Posterior cingulate gyrus (tissue), 11 donors: ENCODE results near the gene SYN1.
"Not testable (repeated sequence)": the region's sequence is repeated elsewhere in the genome, so short reads cannot be mapped to it uniquely, and the experiment has no call there.

Experiments
- DNase-seq, 10 donors: peaks; one replicate each; pipeline versions ENCODE4 v3.0.0 to v3.0.0-alpha.2; 2020 to 2021; ENCODE audit warnings: mixed read lengths in 3 of 10
- intact Hi-C: fragments of 100-400 bp; cut with DNase I; formaldehyde crosslinking; loops from one replicate; pipeline ENCODE4 v1.15.1; 2023

Gene SYN1

DNA sequence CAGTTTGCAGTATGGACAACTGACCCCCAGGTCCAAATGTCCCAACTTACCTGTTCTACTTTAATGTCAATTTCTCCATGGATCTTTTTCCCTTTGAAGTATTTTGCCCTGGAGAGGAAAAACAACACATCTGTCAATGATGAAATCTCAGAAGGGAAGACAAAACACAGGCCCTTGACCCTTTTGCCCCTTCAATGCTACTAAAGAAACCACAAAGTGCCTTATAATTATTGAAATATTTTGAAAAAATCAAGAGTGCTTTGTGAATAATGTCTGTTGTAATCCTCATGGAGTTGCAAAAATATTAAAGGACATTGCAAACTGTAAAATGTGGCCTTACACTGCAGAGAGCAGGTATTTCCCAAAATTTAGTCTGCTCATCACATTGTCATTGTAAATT lies 12.6 kb downstream of the SYN1 start:
- intact Hi-C loops, result no loop called here
- no peak for DNase-seq

DNA sequence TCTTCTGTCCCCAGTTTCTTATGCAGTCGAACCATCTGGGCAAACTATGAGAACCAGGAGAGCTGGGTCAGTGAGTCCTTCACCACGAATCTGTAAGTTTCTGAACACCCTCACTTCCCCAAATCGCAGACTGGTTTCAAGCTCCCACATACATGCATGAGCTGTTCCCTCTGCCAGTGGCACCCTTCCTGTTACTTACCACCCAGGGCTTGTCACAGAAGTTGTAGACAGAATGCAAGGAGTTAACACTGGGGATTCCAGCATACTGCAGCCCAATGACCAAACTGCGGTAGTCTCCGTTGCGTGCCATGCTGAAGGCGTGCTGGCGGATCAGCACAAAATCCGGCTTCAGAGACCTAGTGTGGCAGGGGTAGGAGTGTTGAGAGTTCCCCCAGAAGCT lies 14.6 kb downstream of the SYN1 start:
- no peak for DNase-seq
- intact Hi-C loops, result no loop called here

DNA sequence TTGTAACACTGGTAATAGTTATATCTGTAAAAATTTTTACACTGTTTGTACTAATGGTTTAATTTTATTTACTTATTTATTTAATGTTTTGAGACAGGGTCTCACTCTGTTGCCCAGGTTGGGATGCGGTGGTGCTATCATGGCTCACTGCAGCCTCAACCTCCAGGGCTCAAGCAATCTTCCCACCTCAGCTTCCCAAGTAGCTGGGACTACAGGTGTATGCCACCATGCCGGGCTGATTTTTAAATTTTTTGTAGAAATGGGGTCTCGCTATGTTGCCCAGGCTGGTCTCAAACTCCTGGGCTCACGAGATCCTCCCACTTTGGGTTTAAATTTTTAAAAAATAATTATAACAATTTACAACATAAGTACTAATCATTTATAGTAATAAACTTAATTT lies 16.5 kb downstream of the SYN1 start:
- intact Hi-C loops, result not testable (repeated sequence)
- peak in 1 of 10 donors; percentile 21 for DNase-seq

GRCh38 chrX:47597222-47597621 lies 22.4 kb downstream of the SYN1 start:
- DNase-seq, result no peak
- intact Hi-C loops, result no loop called here

DNA sequence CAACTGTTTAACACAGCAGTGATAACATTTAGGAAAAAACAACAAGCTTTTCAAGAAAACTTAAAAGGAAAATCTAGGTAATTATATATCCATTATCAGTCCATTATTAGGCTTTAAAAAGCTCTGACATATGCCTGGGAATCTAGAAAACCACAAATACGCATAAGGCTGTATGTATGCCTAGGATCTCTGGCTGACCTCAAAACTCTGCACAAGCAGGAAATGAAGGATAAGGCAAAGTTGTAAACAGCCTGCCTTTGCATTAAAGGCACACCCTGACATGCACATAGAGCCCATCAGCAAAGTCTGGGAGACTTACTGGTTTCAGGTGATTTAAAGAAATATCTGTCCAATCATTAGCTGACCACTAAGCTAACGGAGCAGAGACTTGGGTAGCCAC lies 23.4 kb downstream of the SYN1 start:
- DNase-seq, result no peak
- intact Hi-C loops, result no loop called here

DNA sequence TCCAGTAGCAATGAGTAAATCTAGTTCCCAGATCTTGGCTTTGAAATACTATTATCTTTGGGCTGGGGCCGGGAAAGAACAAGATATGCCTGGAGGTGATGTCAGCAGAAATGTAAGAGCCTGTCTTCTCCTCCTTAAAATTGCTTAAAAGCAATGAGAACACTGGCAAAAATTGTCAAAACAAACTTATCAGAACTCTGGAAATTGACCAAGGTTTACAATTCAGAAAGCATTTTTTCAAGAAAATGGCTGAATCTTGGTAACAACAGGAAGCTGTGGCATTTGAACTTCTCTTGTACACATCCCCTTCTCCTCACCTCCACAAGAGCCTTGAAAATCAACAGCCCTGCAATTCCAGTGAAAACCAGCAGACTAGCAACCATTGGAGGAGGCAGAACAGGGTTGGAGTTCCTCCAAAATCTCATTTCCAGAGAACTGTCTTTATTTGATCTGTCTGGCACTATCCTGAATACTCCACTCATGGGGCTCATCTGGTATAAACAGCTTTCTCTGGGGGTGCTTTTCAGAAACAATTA lies 23.9 kb downstream of the SYN1 start:
- DNase-seq, result no peak
- intact Hi-C loops, result no loop called here

DNA sequence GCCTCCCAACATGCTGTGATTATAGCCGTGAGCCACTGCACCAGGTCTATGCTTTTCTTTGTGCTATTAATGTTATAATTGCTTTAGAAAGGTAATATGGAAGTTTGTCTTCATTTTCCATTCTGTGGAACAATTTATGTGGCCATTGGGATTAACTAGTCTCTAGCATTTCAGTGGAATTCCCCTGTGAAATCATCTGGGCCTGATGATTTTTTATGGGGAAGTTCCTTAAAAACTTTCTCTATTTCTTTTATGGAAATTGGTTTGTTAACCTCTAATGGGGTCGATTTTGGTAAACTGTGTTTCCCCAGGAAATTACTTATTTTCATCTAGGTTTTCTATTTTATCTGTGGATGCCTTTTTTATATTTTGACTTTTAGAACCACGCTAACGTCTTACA lies 26.1 kb downstream of the SYN1 start:
- intact Hi-C loops, result no loop called here
- no peak for DNase-seq

- intact Hi-C loops, result no loop called here
- DNase-seq, result no peak
Measured at GRCh38 chrX:47590984-47591383, 28.7 kb downstream of the SYN1 start.

DNA sequence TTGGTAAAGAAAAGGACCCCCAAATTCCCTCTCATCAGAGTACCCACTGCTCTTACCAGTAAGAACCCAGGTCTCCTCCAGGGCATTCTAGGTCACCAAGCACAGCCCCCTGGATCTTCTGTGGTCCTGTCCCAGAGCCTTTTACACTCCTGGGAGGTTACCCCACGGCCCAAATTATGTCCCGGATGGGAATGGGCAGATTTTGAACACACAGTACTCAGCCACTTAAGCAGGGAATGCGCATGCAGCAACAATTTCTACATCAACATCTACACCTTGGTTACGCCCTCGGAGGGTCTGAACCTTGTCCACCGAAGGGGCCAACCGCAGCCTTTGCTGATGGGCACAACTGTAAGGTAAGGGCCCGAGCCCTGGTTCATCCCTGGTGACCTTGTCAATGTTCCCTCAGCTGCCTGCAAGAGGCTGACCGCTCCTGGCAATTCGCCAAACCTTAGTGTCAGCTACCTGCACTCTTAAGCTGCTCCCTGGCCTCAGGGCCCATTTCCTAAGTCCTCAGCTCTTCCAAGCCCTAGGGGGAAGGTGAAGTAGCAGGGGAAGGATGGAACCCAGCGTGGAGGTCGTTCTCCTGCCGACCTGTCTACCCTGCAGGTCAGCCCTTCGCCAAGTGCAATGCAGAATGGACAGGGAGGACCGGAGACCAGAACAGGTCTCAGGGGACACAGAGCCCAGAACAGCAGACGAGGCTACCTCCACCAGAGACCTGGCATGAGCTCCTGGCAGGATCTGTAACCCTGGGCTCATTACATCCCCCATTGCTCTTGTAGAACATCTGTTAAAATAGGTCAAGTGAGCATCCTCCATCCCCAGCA lies 31.5 kb downstream of the SYN1 start:
- intact Hi-C loops, result no loop called here
- DNase-seq, result no peak

DNA sequence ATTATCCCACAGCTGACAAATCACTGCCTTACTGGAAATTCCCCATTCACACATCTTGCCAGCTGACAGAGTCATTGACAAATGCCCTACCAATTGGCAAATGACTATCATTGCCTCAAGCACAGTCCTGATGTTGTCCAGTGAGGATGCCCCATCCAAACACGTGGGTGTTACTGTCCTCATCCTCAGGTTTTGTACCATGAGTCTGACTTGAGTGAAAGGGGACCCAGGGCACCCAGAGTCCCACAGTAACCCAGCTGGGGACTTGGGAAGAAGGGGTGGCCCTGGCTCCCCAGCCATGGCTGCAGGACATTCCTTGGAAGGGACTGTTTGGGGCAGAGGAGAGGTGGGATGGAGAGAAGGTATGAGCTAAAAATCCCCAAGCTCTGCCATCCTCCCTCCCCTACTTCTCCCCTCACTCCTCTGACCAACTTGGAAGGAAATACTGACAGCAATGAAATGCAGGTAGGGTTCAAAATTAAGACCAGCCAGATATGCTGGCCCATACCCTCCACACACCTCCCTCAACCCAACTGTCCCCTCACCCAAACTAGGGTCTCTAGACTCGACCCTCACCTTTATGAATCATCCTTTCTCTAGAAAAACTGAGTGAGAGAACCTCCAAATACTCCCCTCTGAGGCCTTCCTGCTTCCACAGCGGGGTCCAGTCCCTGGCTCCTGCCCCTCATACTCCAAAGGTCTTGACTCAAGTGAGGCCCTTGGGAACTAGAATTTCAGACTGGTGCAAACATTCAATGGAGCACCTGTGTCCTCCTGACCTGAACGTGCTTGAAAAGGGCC lies 32.4 kb downstream of the SYN1 start:
- intact Hi-C loops, result no loop called here

GRCh38 chrX:47586043-47586787 lies 33.4 kb downstream of the SYN1 start:
- no peak for DNase-seq
- intact Hi-C loops, result no loop called here

More for the DNA sequence above, 32.4 kb downstream of the SYN1 start:
- DNase-seq, result no peak

GRCh38 chrX:47585273-47585672 lies 34.4 kb downstream of the SYN1 start:
- no peak for DNase-seq
- intact Hi-C loops, result no loop called here

- no peak for DNase-seq
- intact Hi-C loops, result no loop called here
Measured at GRCh38 chrX:47584714-47585113, 34.9 kb downstream of the SYN1 start.

DNA sequence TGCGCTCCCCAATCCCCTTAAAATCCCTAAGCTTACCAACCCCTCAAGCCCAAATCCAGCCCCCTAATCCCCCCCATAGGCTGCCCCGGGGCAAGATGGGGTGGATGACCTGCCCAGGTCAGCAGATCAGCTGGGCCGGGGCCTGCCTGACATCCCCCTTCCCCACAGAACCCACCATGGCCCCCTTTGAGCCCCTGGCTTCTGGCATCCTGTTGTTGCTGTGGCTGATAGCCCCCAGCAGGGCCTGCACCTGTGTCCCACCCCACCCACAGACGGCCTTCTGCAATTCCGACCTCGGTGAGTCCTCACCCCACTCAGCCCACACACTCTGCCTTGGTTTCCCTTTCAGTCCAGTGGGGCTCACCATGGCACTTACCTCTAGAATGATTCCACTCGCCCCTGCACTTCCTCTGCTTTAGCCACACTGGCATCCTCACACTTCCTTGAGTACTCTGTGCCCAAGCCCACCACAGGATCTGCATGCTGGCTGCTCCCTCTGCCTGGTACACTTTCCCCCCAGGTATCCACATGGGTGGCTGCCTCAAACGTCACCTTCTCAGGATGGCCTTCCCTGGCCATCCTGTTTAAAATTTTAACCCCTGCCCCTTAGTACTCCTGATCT lies 36.3 kb downstream of the SYN1 start:
- DNase-seq, result no peak
- intact Hi-C loops, result no loop called here

DNA sequence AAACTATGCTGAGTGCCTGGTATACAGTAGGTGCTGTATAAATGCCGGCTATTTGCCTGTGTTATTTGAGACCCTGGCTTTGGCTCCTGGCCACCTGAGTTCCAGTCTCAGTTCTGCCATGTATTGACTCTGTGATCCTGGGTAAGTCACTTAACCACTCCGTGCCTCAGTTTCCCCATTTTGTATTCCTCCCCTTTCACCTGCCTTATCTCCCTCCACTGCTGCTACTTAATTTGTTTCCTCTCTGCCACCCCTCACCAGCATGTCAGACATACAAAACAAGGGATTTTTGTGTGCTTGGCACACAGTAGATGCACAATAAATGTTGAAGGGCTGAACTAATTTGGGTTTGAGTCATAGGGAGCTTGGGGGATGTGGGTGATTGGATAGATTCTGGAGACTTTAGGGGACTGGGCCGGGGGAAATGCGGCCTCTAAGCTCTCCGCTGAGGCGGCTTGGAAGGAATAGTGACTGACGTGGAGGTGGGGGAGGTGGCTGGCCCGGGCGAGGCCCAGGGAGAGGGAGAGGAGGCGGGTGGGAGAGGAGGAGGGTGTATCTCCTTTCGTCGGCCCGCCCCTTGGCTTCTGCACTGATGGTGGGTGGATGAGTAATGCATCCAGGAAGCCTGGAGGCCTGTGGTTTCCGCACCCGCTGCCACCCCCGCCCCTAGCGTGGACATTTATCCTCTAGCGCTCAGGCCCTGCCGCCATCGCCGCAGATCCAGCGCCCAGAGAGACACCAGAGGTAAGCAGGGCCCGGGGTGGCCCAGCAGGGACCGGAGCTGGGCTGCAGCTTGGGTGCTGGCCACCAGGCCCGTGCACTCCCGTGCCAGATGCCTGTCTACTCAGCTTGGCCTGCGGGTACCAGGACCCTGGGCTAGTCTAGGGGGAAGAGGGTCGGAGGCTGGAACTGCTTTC lies 37.7 kb downstream of the SYN1 start, which contains the start of gene TIMP1:
TSS of gene TIMP1 (plus strand) at position 706 of the 917 bp plus-strand sequence. CDS start 980 bp downstream, outside the sequence.
- intact Hi-C loops, result no loop called here
- DNase-seq, result peak; percentile 26 to 95 (median 68)

DNA sequence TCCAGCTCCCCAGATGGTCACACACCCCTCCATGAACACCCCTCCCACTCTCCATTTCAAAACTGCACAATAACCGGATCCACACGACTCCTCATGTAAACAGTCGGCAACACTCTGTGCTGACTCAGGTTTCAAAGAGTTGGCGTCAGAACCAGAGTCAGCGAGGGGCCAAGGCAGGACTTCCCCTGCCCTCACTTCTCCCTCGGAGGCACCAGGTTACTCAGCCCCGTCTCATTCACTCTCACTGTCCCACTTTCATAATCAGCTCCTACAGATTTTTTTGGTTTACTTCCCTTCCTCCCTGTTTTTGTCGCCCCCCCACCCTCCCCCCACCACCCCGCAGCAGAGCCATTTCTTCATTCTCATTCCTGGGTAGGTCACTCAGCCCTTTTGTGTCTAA lies 40.1 kb downstream of the SYN1 start:
- intact Hi-C loops, result no loop called here
- no peak for DNase-seq

- intact Hi-C loops, result no loop called here
- peak in 1 of 10 donors; percentile 33 for DNase-seq
Measured at GRCh38 chrX:47578692-47579091, 41.0 kb downstream of the SYN1 start.

DNA sequence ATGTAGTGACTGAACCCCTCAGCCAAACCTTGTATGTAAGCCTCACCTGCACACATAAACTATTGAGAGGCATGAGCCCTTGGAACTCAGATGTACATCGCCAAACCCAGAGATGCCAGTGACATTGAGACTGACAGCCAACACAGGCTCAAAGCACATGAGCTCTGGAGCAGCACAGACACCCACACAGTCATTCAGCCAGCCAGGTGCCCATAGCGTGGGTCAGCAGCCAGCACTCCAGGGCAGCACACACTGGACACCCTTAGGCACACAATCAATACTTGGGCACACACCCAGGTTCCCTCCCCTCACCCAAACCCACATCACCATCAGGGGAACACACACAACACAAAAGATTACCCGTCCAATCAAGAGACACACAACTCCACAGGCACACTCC lies 41.8 kb downstream of the SYN1 start:
- intact Hi-C loops, result no loop called here
- peak in 1 of 10 donors; percentile 5 for DNase-seq

GRCh38 chrX:47577424-47577823 lies 42.2 kb downstream of the SYN1 start:
- DNase-seq, result peak in 1 of 10 donors; percentile 60
- intact Hi-C loops, result no loop called here
